ENCODE results near the gene CITED4. TPM values are rescaled to one million over a fixed set of nuclear protein-coding genes. Genes with fewer than 3 reads are reported as not detected.

CITED4 gene, protein sequence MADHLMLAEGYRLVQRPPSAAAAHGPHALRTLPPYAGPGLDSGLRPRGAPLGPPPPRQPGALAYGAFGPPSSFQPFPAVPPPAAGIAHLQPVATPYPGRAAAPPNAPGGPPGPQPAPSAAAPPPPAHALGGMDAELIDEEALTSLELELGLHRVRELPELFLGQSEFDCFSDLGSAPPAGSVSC
- 0.89 and 2.7 TPM in 2 replicates for total RNA-seq

GRCh38 chr1:40862008-40862863 lies at the start of gene CITED4:
Gene CITED4 (minus strand): TSS chr1:40862363. CDS start chr1:40862127, 236 bp downstream.

Other genes starting within 250 kb of the CITED4 start
- under 0.01 and 0.09 TPM in 2 replicates for gene RIMS3, start 196.7 kb downstream of the CITED4 start, total RNA-seq
- gene NFYC, start 170.7 kb downstream of the CITED4 start, total RNA-seq: 13.4 and 22.4 TPM in 2 replicates
- not detected in 2 replicates for gene KCNQ4, start 78.6 kb downstream of the CITED4 start, total RNA-seq
- gene CTPS1, start 117.3 kb upstream of the CITED4 start, total RNA-seq: 67.1 and 122 TPM in 2 replicates
- gene SLFNL1, start 159.4 kb upstream of the CITED4 start, total RNA-seq: 0.65 and 0.89 TPM in 2 replicates

All from smooth muscle cell of the umbilical artery (primary cell).